HepG2 (cell line): ENCODE data around the gene DOK7.

Experiments
- CBFB ChIP-seq: sonication (generic); formaldehyde crosslinking; IDR thresholded peaks from 2 replicates; pipeline ENCODE4 v1.4.0; 2020; ENCODE audit warnings: missing genetic modification reagents
- FOXK2 ChIP-seq: fragments of 450-650 bp; IDR thresholded peaks from 2 replicates; pipeline ENCODE4 v1.6.1; 2016
- KLF11 ChIP-seq: IDR thresholded peaks from 2 replicates; pipeline ENCODE4 v1.6.1; 2016; ENCODE audit warnings: missing compliant biosample characterization
- MXI1 ChIP-seq: IDR thresholded peaks from 3 replicates; pipeline ENCODE4 v1.6.1; 2012; ENCODE audit warnings: low read depth, low read length, inconsistent platforms, borderline replicate concordance
- MZF1 ChIP-seq: sonication (generic); formaldehyde crosslinking; IDR thresholded peaks from 2 replicates; pipeline ENCODE4 v1.8.1; 2023; ENCODE audit warnings: mild to moderate bottlenecking, missing genetic modification reagents, borderline replicate concordance
- RBAK ChIP-seq: sonication (generic); formaldehyde crosslinking; IDR thresholded peaks from 2 replicates; pipeline ENCODE4 v1.5.1; 2020; ENCODE audit warnings: mild to moderate bottlenecking, missing genetic modification reagents
- YY1 ChIP-seq: IDR thresholded peaks from 2 replicates; pipeline ENCODE4 v1.6.1; 2011; ENCODE audit warnings: low read length, low read depth, moderate library complexity, mild to moderate bottlenecking; ENCODE audit not compliant: insufficient read depth, insufficient replicate concordance
- TF ChIP-seq, protein P1 (sequence below), 2 experiments: sonication (generic) in 1 of 2; formaldehyde crosslinking in 1 of 2; IDR thresholded peaks; 2 replicates each; pipeline versions ENCODE4 v1.5.1 to v1.6.1; 2011 to 2020; ENCODE audit warnings: borderline replicate concordance in 1 of 2, low read depth in 1 of 2, low read length in 1 of 2, mild to moderate bottlenecking in 1 of 2, missing genetic modification reagents in 1 of 2, moderate library complexity in 1 of 2
- TF ChIP-seq, protein P2 (sequence below): sonication (generic); formaldehyde crosslinking; IDR thresholded peaks from 2 replicates; pipeline ENCODE4 v1.5.0; 2020; ENCODE audit warnings: mild to moderate bottlenecking, missing genetic modification reagents, moderate library complexity
- TF ChIP-seq, protein P3 (sequence below): sonication (generic); formaldehyde crosslinking; IDR thresholded peaks from 2 replicates; pipeline ENCODE4 v1.4.0; 2020; ENCODE audit warnings: mild to moderate bottlenecking, missing genetic modification reagents
- TF ChIP-seq, protein P4 (sequence below): sonication (generic); formaldehyde crosslinking; IDR thresholded peaks from 2 replicates; pipeline ENCODE4 v1.5.1; 2020; ENCODE audit warnings: missing genetic modification reagents, mild to moderate bottlenecking, borderline replicate concordance

DNA sequence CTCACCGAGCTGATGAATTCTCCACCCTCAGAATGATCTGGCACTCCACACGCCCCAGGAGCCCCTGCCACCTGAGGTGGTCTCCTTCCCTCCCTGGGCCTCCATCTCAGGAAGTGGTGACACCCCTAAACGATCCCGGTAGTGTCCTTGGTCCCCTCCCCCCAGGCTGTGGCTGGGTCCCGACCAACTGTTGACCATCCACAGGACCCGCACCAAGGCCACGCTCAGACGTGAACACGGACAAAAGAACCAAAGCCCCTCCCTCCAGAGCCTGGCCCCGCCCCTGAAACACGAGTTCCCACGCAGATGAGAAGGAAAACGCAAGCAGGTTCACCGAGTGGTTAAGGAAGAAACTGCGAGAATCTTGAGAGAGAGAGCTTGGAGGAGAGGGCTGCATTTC lies 52.5 kb downstream of the DOK7 start:
- TF ChIP-seq, protein P1, sequence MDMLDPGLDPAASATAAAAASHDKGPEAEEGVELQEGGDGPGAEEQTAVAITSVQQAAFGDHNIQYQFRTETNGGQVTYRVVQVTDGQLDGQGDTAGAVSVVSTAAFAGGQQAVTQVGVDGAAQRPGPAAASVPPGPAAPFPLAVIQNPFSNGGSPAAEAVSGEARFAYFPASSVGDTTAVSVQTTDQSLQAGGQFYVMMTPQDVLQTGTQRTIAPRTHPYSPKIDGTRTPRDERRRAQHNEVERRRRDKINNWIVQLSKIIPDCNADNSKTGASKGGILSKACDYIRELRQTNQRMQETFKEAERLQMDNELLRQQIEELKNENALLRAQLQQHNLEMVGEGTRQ (IDR thresholded peaks at IDR 0.05; ENCODE audit: low read depth, low read length) = no peak
- TF ChIP-seq, protein P1 (CRISPR knock-in tag; IDR thresholded peaks at IDR 0.05; ENCODE audit: borderline replicate concordance) = no peak
- TF ChIP-seq RBAK (no peak), CBFB (CRISPR knock-in tag) (no peak), MXI1 (no peak), MZF1 (CRISPR knock-in tag) (no peak), YY1 (no peak), FOXK2 (no peak), KLF11 (no peak)
- TF ChIP-seq, protein P2, sequence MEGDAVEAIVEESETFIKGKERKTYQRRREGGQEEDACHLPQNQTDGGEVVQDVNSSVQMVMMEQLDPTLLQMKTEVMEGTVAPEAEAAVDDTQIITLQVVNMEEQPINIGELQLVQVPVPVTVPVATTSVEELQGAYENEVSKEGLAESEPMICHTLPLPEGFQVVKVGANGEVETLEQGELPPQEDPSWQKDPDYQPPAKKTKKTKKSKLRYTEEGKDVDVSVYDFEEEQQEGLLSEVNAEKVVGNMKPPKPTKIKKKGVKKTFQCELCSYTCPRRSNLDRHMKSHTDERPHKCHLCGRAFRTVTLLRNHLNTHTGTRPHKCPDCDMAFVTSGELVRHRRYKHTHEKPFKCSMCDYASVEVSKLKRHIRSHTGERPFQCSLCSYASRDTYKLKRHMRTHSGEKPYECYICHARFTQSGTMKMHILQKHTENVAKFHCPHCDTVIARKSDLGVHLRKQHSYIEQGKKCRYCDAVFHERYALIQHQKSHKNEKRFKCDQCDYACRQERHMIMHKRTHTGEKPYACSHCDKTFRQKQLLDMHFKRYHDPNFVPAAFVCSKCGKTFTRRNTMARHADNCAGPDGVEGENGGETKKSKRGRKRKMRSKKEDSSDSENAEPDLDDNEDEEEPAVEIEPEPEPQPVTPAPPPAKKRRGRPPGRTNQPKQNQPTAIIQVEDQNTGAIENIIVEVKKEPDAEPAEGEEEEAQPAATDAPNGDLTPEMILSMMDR (CRISPR knock-in tag) = no peak
- TF ChIP-seq, protein P3, sequence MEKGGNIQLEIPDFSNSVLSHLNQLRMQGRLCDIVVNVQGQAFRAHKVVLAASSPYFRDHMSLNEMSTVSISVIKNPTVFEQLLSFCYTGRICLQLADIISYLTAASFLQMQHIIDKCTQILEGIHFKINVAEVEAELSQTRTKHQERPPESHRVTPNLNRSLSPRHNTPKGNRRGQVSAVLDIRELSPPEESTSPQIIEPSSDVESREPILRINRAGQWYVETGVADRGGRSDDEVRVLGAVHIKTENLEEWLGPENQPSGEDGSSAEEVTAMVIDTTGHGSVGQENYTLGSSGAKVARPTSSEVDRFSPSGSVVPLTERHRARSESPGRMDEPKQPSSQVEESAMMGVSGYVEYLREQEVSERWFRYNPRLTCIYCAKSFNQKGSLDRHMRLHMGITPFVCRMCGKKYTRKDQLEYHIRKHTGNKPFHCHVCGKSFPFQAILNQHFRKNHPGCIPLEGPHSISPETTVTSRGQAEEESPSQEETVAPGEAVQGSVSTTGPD (CRISPR knock-in tag) = no peak
- TF ChIP-seq, protein P4, sequence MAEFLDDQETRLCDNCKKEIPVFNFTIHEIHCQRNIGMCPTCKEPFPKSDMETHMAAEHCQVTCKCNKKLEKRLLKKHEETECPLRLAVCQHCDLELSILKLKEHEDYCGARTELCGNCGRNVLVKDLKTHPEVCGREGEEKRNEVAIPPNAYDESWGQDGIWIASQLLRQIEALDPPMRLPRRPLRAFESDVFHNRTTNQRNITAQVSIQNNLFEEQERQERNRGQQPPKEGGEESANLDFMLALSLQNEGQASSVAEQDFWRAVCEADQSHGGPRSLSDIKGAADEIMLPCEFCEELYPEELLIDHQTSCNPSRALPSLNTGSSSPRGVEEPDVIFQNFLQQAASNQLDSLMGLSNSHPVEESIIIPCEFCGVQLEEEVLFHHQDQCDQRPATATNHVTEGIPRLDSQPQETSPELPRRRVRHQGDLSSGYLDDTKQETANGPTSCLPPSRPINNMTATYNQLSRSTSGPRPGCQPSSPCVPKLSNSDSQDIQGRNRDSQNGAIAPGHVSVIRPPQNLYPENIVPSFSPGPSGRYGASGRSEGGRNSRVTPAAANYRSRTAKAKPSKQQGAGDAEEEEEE = no peak
